ENCODE results near the gene LILRA1. TPM values are rescaled to one million over a fixed set of nuclear protein-coding genes. Genes with fewer than 3 reads are reported as not detected.
"Not testable (repeated sequence)": the region's sequence is repeated elsewhere in the genome, so short reads cannot be mapped to it uniquely, and the experiment has no call there.

LILRA1 gene
- total RNA-seq, 1 experiment from 2014 or later = not detected

- Histone ChIP-seq H2AFZ (ENCODE audit: low read length) (no peak overlapping the region), H3K4me1 (ENCODE audit: low read length) (no peaks in the 10 kb centered on the region)
These were observed 6.4 kb upstream of the LILRA1 start for GRCh38 chr19:54587026-54587425.

GRCh38 chr19:54593931-54594626 is 647 bp downstream of the LILRA1 start:
- not testable (repeated sequence) for H3K9me3 ChIP-seq (ENCODE audit: low read length); H3K4me1 ChIP-seq (ENCODE audit: low read length); H3K4me3 ChIP-seq (ENCODE audit: low read length); H3K27me3 ChIP-seq (ENCODE audit: low read length); H3K9me2 ChIP-seq (replicated peaks; ENCODE audit: insufficient read depth, low read length); H2AFZ ChIP-seq (ENCODE audit: low read length); H3K79me2 ChIP-seq (ENCODE audit: low read length); DNase-seq; H3K36me3 ChIP-seq (ENCODE audit: insufficient read depth, low read length); H4K20me1 ChIP-seq (ENCODE audit: insufficient read depth, low read depth, low read length); H3K27ac ChIP-seq (ENCODE audit: low read length); H3K4me2 ChIP-seq (ENCODE audit: low read depth, low read length, poor library complexity, severe bottlenecking); H3K9ac ChIP-seq (ENCODE audit: low read length)

More at GRCh38 chr19:54587026-54587425, 6.4 kb upstream of the LILRA1 start:
- Histone ChIP-seq H3K9me2 (replicated peaks; ENCODE audit: insufficient read depth, low read length) (no peaks in the 10 kb centered on the region), H3K36me3 (ENCODE audit: insufficient read depth, low read length) (no peaks in the 10 kb centered on the region), H4K20me1 (ENCODE audit: insufficient read depth, low read depth, low read length) (no peaks in the 10 kb centered on the region), H3K9ac (ENCODE audit: low read length) (no peak overlapping the region), H3K27me3 (ENCODE audit: low read length) (no peaks in the 10 kb centered on the region), H3K4me3 (ENCODE audit: low read length) (no peak overlapping the region), H3K4me2 (ENCODE audit: low read depth, low read length, poor library complexity, severe bottlenecking) (no peak overlapping the region), H3K79me2 (ENCODE audit: low read length) (no peaks in the 10 kb centered on the region), H3K9me3 (ENCODE audit: low read length) (no peaks in the 10 kb centered on the region), H3K27ac (ENCODE audit: low read length) (no peak overlapping the region)
- DNase-seq = no peak

- Histone ChIP-seq H3K4me3 (ENCODE audit: low read length) (no peak overlapping the region), H3K79me2 (ENCODE audit: low read length) (no peaks in the 10 kb centered on the region), H3K9me2 (replicated peaks; ENCODE audit: insufficient read depth, low read length) (no peaks in the 10 kb centered on the region), H3K27ac (ENCODE audit: low read length) (no peak overlapping the region), H3K36me3 (ENCODE audit: insufficient read depth, low read length) (no peaks in the 10 kb centered on the region), H3K27me3 (ENCODE audit: low read length) (no peaks in the 10 kb centered on the region), H4K20me1 (ENCODE audit: insufficient read depth, low read depth, low read length) (no peaks in the 10 kb centered on the region), H3K9ac (ENCODE audit: low read length) (no peak overlapping the region), H3K4me2 (ENCODE audit: low read depth, low read length, poor library complexity, severe bottlenecking) (no peak overlapping the region), H3K4me1 (ENCODE audit: low read length) (no peaks in the 10 kb centered on the region), H3K9me3 (ENCODE audit: low read length) (no peaks in the 10 kb centered on the region), H2AFZ (ENCODE audit: low read length) (no peak overlapping the region)
- DNase-seq = no peak
These were observed 1.3 kb downstream of the LILRA1 start for GRCh38 chr19:54594737-54595136.

- H3K27me3 ChIP-seq (ENCODE audit: low read length); H3K79me2 ChIP-seq (ENCODE audit: low read length); H3K27ac ChIP-seq (ENCODE audit: low read length); H3K9me2 ChIP-seq (replicated peaks; ENCODE audit: insufficient read depth, low read length); H3K4me3 ChIP-seq (ENCODE audit: low read length); H3K4me1 ChIP-seq (ENCODE audit: low read length); H4K20me1 ChIP-seq (ENCODE audit: insufficient read depth, low read depth, low read length); H3K4me2 ChIP-seq (ENCODE audit: low read depth, low read length, poor library complexity, severe bottlenecking); H3K9ac ChIP-seq (ENCODE audit: low read length); H3K9me3 ChIP-seq (ENCODE audit: low read length); H2AFZ ChIP-seq (ENCODE audit: low read length); H3K36me3 ChIP-seq (ENCODE audit: insufficient read depth, low read length); DNase-seq: not testable (repeated sequence)
These were observed 2.4 kb downstream of the LILRA1 start for GRCh38 chr19:54595680-54596436.

- Histone ChIP-seq H3K4me3 (ENCODE audit: low read length) (no peak overlapping the region), H3K4me2 (ENCODE audit: low read depth, low read length, poor library complexity, severe bottlenecking) (no peak overlapping the region), H3K9ac (ENCODE audit: low read length) (no peak overlapping the region), H3K36me3 (ENCODE audit: insufficient read depth, low read length) (no peaks in the 10 kb centered on the region), H3K79me2 (ENCODE audit: low read length) (no peaks in the 10 kb centered on the region), H3K27me3 (ENCODE audit: low read length) (peaks cover 3% of the 10 kb centered on the region; the same call in 1 of the 2 replicates), H3K9me2 (replicated peaks; ENCODE audit: insufficient read depth, low read length) (no peaks in the 10 kb centered on the region), H4K20me1 (ENCODE audit: insufficient read depth, low read depth, low read length) (no peaks in the 10 kb centered on the region), H3K4me1 (ENCODE audit: low read length) (no peaks in the 10 kb centered on the region), H3K9me3 (ENCODE audit: low read length) (peaks cover 6% of the 10 kb centered on the region; the same call in 1 of the 2 replicates), H2AFZ (ENCODE audit: low read length) (no peak overlapping the region), H3K27ac (ENCODE audit: low read length) (no peak overlapping the region)
- no peak for DNase-seq
These were observed 6.8 kb downstream of the LILRA1 start for GRCh38 chr19:54600212-54600611.

- Histone ChIP-seq H3K9ac (ENCODE audit: low read length) (no peak overlapping the region), H3K27me3 (ENCODE audit: low read length) (peaks cover 3% of the 10 kb centered on the region; the same call in 1 of the 2 replicates), H3K79me2 (ENCODE audit: low read length) (no peaks in the 10 kb centered on the region), H3K27ac (ENCODE audit: low read length) (no peak overlapping the region), H3K36me3 (ENCODE audit: insufficient read depth, low read length) (no peaks in the 10 kb centered on the region), H3K9me2 (replicated peaks; ENCODE audit: insufficient read depth, low read length) (no peaks in the 10 kb centered on the region), H4K20me1 (ENCODE audit: insufficient read depth, low read depth, low read length) (no peaks in the 10 kb centered on the region), H3K4me1 (ENCODE audit: low read length) (peaks cover 8% of the 10 kb centered on the region), H3K9me3 (ENCODE audit: low read length) (peaks cover 7% of the 10 kb centered on the region; the same call in 1 of the 2 replicates), H3K4me3 (ENCODE audit: low read length) (no peak overlapping the region), H3K4me2 (ENCODE audit: low read depth, low read length, poor library complexity, severe bottlenecking) (no peak overlapping the region), H2AFZ (ENCODE audit: low read length) (no peak overlapping the region)
- DNase-seq = no peak
These were observed 12.8 kb downstream of the LILRA1 start for GRCh38 chr19:54606230-54606629.

GRCh38 chr19:54606891-54607784 is 13.7 kb downstream of the LILRA1 start:
- no peak for DNase-seq
- Histone ChIP-seq H4K20me1 (ENCODE audit: insufficient read depth, low read depth, low read length) (no peaks in the 10 kb centered on the region), H3K27me3 (ENCODE audit: low read length) (peaks cover 3% of the 10 kb centered on the region; the same call in 1 of the 2 replicates), H3K27ac (ENCODE audit: low read length) (no peak overlapping the region), H3K36me3 (ENCODE audit: insufficient read depth, low read length) (no peaks in the 10 kb centered on the region), H3K4me3 (ENCODE audit: low read length) (no peak overlapping the region), H3K9me3 (ENCODE audit: low read length) (peaks cover 7% of the 10 kb centered on the region; the same call in 1 of the 2 replicates), H3K9ac (ENCODE audit: low read length) (no peak overlapping the region), H2AFZ (ENCODE audit: low read length) (no peak overlapping the region), H3K9me2 (replicated peaks; ENCODE audit: insufficient read depth, low read length) (no peaks in the 10 kb centered on the region), H3K4me1 (ENCODE audit: low read length) (peaks cover 8% of the 10 kb centered on the region), H3K79me2 (ENCODE audit: low read length) (no peaks in the 10 kb centered on the region), H3K4me2 (ENCODE audit: low read depth, low read length, poor library complexity, severe bottlenecking) (no peak overlapping the region)

- Histone ChIP-seq H3K9ac (ENCODE audit: low read length) (no peak overlapping the region), H3K4me1 (ENCODE audit: low read length) (peaks cover 8% of the 10 kb centered on the region), H3K36me3 (ENCODE audit: insufficient read depth, low read length) (no peaks in the 10 kb centered on the region), H3K4me2 (ENCODE audit: low read depth, low read length, poor library complexity, severe bottlenecking) (no peak overlapping the region), H4K20me1 (ENCODE audit: insufficient read depth, low read depth, low read length) (no peaks in the 10 kb centered on the region), H2AFZ (ENCODE audit: low read length) (no peak overlapping the region), H3K79me2 (ENCODE audit: low read length) (no peaks in the 10 kb centered on the region), H3K9me3 (ENCODE audit: low read length) (peaks cover 7% of the 10 kb centered on the region; the same call in 1 of the 2 replicates), H3K4me3 (ENCODE audit: low read length) (no peak overlapping the region), H3K9me2 (replicated peaks; ENCODE audit: insufficient read depth, low read length) (no peaks in the 10 kb centered on the region), H3K27me3 (ENCODE audit: low read length) (peaks cover 3% of the 10 kb centered on the region; the same call in 1 of the 2 replicates), H3K27ac (ENCODE audit: low read length) (no peak overlapping the region)
- DNase-seq = no peak
These were observed 14.3 kb downstream of the LILRA1 start for GRCh38 chr19:54607785-54608150.

Data from Karpas-422 (cell line).